Measurements from ENCODE around the gene COLQ.
"Not testable (repeated sequence)": the region's sequence is repeated elsewhere in the genome, so short reads cannot be mapped to it uniquely, and the experiment has no call there.

Gene COLQ

DNA sequence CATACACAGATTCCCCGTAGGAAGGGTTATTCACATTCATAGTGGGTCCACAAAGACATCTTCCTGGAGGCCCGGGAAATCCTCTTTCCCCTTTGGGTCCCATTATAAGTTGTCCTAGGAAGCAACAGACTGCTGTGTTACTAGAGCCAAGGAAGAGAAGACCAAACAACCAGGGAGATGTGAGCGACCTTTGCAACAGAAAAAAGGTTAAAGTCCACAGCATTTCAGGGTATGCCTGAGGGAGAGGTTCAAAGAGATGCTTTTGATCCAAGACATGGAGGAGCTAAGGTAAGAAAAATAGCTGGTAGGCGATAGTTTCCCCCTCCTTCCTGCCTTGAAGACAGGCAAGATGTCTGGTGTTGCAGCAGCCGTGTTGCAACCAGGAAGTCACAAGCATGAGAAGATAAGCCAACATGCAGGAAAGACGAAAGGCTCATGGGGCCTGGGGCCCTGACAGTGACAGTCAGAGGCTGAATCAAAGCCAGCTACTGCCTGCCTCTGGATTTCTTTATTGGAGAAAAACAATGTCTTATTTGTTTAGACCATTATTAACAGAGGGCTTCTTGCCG is 63.2 kb downstream of the COLQ start:
- DNase-seq (ENCODE audit: low read depth in 1 of 2, low spot score in 1 of 2): no peak

DNA sequence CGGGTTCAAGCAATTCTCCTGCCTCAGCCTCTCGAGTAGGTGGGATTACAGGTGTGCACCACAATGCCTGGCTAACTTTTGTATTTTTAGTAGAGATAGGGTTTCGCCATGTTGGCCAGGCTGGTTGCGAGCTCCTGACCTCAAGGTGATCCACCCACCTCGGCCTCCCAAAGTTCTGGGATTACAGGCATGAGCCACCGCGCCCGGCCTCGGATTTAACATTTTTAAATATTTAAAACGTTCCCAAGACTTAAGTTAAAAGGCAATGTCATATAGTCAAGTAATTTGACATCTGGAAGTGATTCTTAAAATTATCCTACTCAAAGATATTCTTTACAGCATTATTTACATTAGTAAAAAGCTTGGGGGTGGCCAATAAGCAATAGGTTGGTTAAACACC is 64.6 kb downstream of the COLQ start:
- DNase-seq (ENCODE audit: low read depth in 1 of 2, low spot score in 1 of 2): not testable (repeated sequence)

DNA sequence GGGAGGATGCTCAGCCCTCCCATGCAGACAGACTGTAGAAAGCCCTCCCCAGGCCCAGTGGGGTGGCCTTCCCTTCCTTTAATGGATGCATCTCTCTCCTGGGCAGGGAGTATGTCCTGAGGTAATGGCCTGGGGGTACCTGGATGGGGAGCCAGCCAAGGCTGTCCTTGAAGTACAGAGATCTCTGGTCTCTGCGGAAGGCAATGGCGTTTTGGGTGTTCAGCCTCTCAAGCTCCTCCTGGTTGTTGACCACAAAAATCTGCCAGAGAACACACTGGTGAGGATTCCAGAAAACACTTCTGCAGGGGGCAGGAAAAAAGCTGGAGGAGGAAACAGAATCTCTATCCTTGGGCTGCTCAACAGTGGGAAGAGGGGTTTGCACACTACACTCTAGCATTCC is 65.2 kb downstream of the COLQ start:
- DNase-seq (ENCODE audit: low read depth in 1 of 2, low spot score in 1 of 2): no peak

DNA sequence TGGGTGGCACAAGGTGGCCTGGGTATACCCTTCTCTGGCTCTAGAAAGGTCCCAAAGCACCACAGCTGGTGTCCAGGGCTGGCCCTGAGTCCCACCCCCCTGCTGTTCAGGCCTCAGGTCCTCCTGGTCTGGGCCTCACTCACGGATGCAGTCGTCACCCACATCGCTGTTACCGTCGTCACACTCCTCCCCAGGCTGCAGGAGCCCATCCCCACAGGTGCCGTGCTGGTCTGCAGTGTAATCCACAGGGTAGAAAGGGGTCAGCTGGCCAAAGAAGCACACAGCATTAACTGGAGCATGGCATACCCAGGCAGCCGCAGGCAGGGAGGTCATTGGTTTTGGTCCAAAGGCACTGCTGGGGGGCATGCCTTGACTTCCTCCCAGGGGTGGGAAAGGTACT is 65.8 kb downstream of the COLQ start:
- DNase-seq (ENCODE audit: low read depth in 1 of 2, low spot score in 1 of 2): no peak

DNA sequence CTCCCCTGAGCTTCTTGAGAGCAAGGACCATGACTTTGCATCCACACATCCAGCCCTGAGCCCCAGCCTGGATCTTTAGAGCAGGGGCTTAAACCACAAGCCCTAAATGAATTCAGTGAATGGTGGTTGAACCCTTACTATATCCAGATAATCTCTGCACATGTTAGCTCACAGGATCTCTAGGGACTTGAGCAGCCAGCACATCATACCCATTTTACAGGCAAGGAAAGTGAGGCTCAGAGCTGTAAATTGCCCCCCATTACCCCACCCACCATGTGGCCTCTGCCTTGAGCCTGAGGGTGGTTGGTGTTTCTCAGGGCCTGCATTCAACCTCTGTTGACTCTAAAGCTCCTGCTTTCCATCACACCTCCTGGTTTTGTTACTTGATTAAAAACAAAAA is 66.5 kb downstream of the COLQ start:
- DNase-seq (ENCODE audit: low read depth in 1 of 2, low spot score in 1 of 2): no peak

DNA sequence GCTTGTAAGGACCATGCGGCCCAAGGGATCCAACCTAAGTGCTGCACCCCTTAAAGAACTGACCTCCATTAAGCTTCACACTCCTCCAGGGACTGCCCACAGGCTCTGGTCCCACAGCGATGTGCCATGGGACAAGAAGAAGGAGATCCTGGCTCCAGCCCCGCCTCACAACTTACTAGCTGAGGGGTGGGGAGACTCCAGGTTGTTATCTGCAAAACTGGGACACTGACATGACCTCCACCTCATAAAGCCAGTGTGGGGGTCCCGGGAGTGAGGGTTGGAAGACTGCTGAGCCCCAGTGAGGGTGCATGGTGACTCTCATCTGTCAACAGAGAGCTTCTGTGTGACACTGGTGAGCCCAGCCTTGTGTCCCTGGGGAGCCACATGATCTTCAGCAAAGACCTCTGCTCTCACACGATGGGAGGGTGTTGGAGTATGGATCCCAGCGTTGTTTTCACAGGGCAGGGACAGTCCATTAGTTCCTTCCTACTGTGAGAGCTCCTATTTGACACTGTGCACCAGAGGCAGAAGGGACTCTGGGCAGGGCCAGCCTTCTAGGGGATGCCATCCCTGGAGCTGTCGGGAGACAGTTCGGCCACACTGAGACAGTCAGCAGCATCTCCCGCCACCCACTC is 67.4 kb downstream of the COLQ start:
- DNase-seq (ENCODE audit: low read depth in 1 of 2, low spot score in 1 of 2): no peak

DNA sequence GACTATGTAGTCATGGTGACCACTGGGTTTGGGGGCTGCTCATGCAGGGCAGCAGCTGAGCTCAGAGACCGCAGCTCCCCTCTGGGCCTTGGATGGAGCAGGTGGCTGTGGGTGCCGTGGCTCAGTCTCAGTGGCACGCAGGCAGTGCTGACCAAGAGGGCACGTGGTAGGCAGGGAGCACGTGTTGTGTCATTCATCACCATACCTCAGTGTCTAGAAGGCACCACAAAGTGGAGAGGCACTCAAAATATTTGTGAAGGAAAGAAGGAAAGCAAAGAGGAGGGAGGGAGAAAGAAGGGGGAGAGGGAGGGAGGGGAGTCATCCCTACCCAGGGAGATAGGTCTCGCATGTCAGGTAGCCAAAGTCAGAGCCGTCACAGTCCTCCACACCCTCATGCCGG is 68.0 kb downstream of the COLQ start:
- no peak for DNase-seq (ENCODE audit: low read depth in 1 of 2, low spot score in 1 of 2)

DNA sequence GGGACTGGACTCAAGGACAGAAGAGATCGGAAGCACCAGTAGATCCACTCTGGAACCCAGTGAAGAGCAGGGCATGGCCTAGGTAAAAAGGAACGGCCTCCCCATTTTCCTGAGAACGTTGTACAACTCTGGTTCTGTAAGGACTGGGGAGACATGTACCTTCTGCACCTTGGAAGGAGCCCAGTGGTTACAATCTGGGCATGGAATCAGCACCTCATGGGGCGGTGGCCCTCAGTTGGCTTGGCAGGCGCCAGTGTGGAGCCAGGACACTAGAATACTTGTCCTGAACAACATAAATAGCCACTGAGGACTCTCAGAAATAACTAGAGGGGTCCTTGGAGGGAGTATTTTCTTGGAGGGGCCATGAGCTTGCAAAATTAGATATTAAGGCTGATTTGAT is 68.5 kb downstream of the COLQ start:
- no peak for DNase-seq (ENCODE audit: low read depth in 1 of 2, low spot score in 1 of 2)

DNA sequence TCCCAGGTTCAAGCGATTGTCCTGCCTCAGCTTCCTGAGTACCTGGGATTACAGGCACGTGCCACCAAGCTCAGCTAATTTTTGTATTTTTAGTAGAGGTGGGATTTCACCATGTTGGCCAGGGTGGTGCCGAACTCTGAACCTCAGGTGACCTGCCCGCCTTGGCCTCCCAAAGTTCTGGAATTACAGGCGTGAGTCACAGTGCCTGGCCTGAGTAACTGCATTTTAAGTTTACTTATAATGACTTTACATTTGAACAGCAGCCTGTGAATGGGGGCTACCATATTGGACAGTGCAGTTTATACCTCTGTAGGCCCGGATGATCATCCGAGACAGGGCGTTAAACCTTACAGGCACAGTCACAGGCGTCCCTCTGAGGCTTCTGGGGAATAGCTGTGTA is 69.3 kb downstream of the COLQ start:
- DNase-seq (ENCODE audit: low read depth in 1 of 2, low spot score in 1 of 2): no peak

DNA sequence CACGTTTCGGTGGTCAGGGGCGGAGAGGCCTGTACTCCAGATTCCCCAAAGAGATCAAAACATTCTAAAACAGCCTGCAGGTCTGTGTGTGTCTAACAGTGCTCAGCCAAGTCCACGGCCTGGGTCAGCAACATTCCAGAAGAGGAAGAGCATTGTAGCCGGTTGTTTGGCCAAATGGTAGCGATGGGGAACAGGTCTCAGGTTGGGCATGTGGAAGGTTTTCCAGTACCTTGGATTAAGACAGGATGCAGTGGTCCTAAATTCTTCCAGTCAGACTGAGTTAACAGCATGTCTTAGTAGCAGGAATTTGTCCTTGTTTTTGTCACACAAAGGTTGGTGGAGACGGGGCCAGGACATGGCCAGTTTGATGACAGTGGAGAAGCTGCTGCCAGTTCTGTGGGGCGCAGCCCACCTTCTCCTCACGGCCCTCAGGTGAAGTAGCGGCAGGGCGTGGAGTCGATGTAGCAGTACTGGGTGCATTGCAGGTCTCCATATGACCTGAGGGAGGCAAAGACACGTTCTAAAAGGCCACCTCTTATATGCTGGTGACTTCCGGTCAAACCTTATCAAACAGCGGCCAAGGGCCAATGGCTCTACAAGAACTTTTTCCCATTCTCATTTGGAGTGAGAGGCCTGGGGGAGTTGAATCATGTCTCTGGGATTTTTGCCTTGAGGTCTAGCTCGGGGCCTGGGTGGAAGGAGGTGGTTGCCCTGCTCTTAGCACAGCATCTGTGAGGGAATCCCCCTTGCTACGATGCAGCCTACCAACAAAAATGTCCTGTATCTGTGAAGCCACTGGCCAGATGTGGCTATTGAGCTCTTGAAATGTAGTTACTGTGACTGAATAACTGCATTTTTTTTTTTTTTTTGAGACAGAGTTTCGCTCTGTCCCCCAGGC is 70.0 kb downstream of the COLQ start:
- no peak for DNase-seq (ENCODE audit: low read depth in 1 of 2, low spot score in 1 of 2)

DNA sequence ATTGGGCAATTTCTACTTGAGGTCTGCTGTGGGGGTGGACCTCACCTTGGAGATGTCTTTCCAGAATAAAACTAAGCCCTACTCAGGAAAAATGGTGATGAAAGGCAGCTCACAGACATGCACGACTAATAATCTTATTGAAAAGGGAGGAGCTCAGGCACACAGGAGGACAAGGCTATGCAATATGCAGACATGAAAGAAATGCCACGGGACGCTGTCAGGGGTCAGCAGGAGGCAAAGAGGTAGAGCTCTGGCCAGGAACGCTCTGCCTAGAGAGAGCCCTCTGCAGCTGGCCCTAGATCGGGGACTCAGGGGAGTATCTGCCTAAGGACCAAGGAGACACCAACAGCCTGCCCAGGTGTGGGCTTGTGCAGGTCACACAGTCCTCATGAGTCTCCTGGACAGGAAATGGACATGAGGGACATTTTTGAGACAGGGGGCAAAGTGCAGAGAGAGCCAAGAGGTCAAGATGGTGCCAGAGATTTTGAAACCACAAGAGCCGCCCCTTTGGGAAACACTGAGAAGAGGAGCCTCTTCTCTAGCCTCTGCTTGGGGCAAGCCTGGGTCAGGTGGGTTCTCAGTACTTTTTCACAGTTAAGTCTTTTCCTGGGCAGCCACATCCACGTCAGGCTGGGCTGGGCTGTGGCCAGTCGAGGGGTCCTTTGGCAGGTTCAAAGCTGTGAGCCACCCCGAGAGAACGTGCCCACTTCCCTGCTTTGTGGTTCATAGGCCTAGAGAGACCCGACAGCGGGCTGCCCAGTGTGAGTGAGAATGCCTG is 70.9 kb downstream of the COLQ start:
- no peak for DNase-seq (ENCODE audit: low read depth in 1 of 2, low spot score in 1 of 2)

DNA sequence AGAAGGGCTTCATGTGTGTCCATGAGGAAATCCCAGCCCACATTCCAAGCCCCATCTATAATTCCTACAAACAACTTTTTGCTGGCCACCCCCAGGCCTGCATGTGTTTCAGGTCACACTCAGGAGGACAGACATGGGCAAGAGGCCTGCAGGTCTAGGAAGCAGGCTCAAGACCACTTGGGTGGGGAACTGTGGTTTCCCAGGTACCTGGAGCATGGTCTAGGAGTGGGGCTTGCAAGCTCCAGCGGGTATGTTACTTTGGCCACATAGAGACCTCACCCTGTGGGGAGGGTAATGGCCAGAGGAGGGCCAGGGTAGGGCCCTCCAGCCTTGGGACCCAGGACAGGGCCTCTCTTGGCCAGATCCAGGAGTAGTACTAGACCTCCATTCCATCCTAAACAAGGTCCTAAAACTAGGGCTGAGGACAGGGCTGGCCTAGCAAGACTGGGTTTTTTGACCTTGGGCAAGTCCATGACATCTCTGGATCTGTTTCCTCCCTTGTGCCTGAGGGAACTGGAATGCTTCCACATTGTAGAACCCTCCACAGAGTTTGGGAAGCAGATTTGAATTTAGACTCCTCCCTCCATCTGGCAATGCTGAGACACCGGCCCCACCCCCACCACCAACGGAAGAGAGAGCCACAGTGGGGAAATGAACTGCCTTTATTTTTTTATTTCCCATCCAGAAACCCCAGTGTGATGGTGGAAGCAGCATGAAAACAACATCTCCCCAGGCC is 71.8 kb downstream of the COLQ start:
- DNase-seq (ENCODE audit: low read depth in 1 of 2, low spot score in 1 of 2): no peak

DNA sequence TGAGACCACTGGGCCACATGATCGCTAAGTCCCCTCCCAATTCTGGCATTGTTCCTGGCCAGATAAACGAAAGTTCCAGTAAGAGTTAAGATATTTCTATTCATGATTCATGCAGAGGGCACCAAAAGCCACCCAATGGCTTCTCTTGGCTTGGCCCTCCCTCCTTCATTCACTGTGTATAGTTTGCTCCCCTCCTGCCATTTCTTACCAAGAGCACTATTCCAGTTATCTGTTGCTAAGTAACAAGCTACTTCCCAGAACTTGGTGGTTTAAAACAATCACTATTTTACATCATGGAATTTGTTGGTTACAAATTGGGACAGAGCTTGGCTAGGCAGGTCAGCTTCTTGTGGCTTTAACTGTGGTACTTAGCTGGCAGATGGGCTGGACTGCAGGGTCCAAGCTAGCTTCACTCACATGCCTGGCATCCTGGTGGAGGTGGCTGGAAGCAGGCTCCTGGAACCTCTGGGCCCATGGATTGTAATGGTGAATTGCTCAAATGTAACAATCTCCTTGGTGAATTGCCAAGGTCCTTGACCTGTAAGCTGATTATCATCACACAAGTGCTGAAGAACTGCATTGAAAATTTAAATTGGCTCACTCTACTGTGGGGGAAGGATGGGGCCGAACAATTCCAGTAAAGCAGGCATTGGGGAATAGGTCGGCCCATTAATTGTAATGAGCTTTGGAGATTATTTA is 77.5 kb downstream of the COLQ start:
- DNase-seq (ENCODE audit: low read depth in 1 of 2, low spot score in 1 of 2): no peak

DNA sequence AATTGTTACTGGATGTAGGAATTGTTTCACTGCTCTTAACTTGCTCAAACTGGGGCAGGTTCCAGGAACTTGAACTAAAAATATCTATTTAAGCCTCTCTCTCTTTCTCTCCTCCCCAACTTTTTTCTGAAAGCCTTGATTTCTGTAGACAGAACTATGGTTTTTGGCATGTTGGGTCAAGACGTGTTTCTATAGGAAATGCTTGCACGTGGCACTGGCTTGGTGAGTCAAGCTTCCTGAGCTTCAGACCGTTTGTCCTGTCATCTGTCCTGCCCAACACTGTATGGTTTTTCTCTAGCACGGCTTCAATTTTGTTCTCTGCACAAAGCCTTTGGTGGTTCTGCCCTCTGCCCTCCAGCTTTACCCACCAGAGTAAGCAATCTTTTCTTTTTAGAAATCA is 80.6 kb downstream of the COLQ start:
- no peak for DNase-seq (ENCODE audit: low read depth in 1 of 2, low spot score in 1 of 2)

DNA sequence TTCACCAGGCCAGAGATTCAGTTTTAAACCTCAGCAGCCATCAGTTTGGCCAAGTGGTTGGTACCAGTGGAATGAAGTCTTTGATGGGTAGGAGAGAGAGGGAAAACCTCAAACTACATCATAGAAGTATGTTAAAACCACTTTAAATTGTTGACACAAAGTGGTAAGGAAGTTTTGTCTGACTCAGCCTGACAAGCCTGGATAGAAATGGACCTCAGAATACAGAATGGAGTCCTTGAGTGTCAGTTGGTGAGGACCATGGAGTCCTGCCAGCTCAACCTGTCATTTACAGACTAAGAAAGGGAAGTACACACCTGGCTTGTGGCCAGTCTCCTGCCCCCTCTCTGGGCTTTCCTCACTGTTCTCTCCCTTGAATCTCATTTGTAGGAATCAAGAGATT is 82.0 kb downstream of the COLQ start:
- no peak for DNase-seq (ENCODE audit: low read depth in 1 of 2, low spot score in 1 of 2)

DNA sequence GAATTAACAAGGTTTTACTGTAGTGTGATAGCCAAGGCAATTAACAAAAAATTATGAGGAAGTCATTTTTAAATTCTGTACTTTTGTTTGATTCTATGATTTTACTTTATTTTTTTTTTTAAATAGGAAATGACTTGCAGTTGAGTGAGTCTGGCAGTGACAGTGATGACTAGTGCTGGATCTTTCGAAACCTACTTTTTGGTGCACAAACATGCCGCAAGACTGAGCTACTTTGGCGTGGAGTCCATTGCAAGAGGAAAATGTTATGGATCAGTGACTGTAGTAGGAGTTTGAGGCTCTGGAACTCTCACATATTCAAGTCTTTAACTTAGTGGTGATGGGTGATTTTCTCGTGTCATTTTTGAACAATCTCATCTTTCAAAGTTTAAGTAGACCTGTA is 82.5 kb downstream of the COLQ start:
- DNase-seq (ENCODE audit: low read depth in 1 of 2, low spot score in 1 of 2): no peak

DNA sequence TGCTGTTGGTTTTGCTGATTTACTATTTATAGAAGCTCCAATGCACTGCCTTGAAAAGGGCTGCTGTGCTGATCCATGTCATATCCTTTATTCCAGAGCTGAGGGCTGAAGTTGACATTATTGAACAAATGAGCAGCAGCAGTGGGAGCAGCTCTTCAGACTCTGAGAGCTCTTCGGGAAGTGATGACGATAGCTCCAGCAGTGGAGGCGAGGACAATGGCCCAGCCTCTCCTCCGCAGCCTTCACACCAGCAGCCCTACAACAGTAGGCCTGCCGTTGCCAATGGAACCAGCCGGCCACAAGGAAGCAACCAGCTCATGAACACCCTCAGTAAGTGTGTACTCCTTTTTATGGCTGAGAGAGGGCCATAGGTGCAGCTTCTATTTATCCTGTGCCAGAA is 85.3 kb downstream of the COLQ start:
- no peak for DNase-seq (ENCODE audit: low read depth in 1 of 2, low spot score in 1 of 2)

DNA sequence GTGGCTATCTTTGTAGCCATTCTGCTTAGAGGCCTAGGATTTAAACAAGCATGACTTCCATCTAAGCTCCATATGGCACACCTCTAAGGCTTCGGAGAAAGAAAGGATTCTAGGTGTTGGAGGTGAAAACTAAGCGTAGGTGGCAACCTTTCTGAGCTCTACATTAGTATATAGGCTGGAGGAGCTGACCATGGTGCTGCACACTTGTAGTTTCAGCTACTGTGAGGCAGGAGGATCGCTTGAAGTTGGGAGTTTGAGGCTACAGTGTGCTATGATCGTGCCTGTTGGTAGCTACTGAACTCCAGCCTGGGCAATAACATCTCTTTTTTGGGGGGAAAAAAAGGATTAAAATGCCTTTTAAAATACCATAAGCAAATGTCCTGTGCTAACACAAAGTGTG is 86.8 kb downstream of the COLQ start:
- DNase-seq (ENCODE audit: low read depth in 1 of 2, low spot score in 1 of 2): no peak

DNA sequence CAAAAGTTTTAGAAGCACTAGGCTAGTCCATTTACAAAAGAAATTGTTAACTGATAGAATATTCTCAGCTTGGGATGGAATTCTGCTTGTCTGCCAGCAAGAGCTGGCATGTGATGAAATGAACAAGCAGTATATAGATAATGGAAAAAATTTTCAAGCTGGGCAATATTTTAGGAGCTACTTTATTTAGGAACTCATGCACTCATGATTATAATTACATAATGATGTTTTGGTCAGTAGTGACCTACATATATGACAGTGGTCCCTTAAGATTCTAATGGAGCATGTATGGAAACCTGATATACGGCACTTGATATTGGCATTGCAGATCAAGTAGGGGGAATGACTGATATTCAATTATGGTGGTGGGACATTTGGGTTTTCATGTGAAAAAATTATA is 88.0 kb downstream of the COLQ start:
- no peak for DNase-seq (ENCODE audit: low read depth in 1 of 2, low spot score in 1 of 2)

DNA sequence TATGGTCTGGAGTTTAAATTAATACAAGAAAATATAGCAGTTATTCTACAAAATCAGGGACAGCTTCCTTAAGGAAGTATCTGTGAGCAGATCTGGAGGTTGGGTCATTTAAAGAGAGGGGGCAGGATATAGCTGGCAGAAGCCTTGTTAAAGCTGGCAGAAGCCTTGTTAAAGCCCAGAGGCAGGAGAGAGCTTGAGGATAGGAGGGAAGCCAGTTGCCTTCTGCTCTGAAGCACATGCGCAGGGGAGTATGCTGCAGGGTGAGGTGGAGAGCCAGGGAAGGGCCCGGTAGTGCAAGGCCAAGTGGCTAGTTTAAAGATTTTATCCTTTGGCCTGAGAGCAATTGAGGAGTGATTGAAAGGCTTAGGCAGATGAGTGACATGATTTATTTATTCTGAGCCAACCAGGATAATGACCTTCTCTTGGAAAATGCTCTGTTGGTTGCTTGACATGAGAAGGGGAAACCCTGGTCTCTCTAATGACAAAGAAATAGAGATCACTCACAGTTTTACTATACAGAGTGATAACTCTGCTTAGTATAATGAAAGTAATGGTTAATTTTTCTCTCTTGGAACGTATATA is 90.2 kb downstream of the COLQ start:
- no peak for DNase-seq (ENCODE audit: low read depth in 1 of 2, low spot score in 1 of 2)

Data from stimulated activated CD4-positive, alpha-beta T cell treated with anti-CD3 and anti-CD28 coated beads, Interleukin-15, amount 100 ng/mL, for 1 hour (primary cell).